ENCODE results near the gene DDX4.
"Not testable (repeated sequence)": the region's sequence is repeated elsewhere in the genome, so short reads cannot be mapped to it uniquely, and the experiment has no call there.

Gene DDX4

DNA sequence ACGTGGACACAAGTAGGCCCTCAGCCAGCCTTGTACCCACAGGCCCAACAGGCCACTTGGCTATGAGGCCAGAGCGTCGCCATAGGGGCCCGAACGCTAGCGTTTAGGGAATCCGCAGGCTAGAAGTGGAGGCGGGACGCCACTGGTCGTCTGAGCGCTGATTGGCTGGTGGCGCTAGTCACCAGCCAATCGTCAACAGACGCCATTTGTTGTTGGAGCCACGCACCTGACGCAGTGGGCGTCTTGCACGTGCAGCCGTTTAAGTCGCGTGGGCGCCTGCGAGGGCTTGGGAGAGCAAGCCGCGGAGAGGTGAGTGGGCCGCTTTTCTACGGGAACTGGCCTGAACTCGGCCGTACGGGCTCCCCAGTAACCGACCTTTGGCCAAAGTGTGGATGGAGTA lies at the start of gene DDX4:
Gene DDX4, plus strand, starts transcription at position 269 of the 400 bp plus-strand sequence. CDS start 903 bp downstream, outside the sequence.
- Mint-ChIP-seq H3K27ac (no peak within 1 kb of the TSS), H3K36me3 (no peaks in the 10 kb centered on the region), H3K9me3 (peaks cover 3% of the 10 kb centered on the region), H3K4me1 (no peaks in the 10 kb centered on the region), H3K27me3 (peaks cover 16% of the 10 kb centered on the region), H3K4me3 (no peak within 1 kb of the TSS)
- no peak for ATAC-seq

- H3K27me3 Mint-ChIP-seq: no peaks in the 10 kb centered on the region
- H3K9me3 Mint-ChIP-seq: no peaks in the 10 kb centered on the region
- peak overlapping the region; percentile 27 for H3K27ac Mint-ChIP-seq
- ATAC-seq: no peak
- H3K4me3 Mint-ChIP-seq: no peak overlapping the region
- no peaks in the 10 kb centered on the region for H3K4me1 Mint-ChIP-seq
- H3K36me3 Mint-ChIP-seq: peaks cover 13% of the 10 kb centered on the region
Measured at GRCh38 chr5:55691265-55692105, 46.4 kb upstream of the DDX4 start.

DNA sequence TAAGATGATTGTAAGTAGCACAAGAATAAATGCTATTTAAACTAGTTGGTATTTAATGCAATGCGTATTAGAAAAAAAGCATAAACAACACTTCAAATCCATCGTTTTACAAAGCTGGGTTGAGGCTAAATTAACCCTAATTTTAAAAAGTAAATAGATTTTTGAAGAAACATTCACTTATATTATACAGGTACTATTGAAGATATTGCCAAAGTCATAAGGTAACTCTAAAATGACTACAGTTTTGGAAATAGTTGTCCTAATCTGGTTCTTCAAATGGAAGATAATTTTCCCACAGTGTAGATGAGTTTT lies 45.8 kb upstream of the DDX4 start:
- no peaks in the 10 kb centered on the region for H3K27me3 Mint-ChIP-seq
- no peak overlapping the region for H3K27ac Mint-ChIP-seq
- H3K9me3 Mint-ChIP-seq: no peaks in the 10 kb centered on the region
- no peak overlapping the region for H3K4me3 Mint-ChIP-seq
- peaks cover 13% of the 10 kb centered on the region for H3K36me3 Mint-ChIP-seq
- ATAC-seq: no peak
- H3K4me1 Mint-ChIP-seq: no peaks in the 10 kb centered on the region

DNA sequence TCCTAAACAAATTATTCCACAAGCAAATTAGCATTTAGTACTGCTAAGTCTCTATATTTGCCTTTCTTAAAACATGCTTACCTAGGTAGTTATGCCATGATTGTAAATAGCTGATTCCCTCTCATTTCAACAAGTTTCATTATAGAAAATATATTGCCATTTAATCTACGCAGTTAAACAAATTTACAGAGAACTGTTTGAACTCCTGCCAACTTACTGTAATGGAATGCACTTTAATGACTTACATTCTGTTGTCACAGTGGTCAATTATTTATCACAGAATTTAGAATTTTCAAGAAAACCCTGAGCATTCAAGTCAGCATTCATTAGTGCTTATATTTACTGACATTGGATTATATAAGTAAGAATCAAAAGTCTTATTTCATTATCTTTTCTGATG lies 45.4 kb upstream of the DDX4 start:
- Mint-ChIP-seq H3K4me1 (no peaks in the 10 kb centered on the region), H3K27me3 (no peaks in the 10 kb centered on the region), H3K9me3 (no peaks in the 10 kb centered on the region), H3K27ac (no peak overlapping the region), H3K36me3 (peaks cover 13% of the 10 kb centered on the region), H3K4me3 (no peak overlapping the region)
- no peak for ATAC-seq

GRCh38 chr5:55694152-55694830 lies 43.6 kb upstream of the DDX4 start:
- H3K9me3 Mint-ChIP-seq: no peaks in the 10 kb centered on the region
- H3K27ac Mint-ChIP-seq: no peak overlapping the region
- ATAC-seq: no peak
- H3K27me3 Mint-ChIP-seq: no peaks in the 10 kb centered on the region
- peaks cover 8% of the 10 kb centered on the region for H3K4me1 Mint-ChIP-seq
- H3K36me3 Mint-ChIP-seq: peaks cover 13% of the 10 kb centered on the region
- H3K4me3 Mint-ChIP-seq: no peak overlapping the region

- peaks cover 32% of the 10 kb centered on the region for H3K36me3 Mint-ChIP-seq
- not testable (repeated sequence) for H3K9me3 Mint-ChIP-seq, H3K4me3 Mint-ChIP-seq, H3K27me3 Mint-ChIP-seq, ATAC-seq, H3K27ac Mint-ChIP-seq
- H3K4me1 Mint-ChIP-seq: peaks cover 23% of the 10 kb centered on the region
Measured at GRCh38 chr5:55696704-55697103, 41.2 kb upstream of the DDX4 start.

DNA sequence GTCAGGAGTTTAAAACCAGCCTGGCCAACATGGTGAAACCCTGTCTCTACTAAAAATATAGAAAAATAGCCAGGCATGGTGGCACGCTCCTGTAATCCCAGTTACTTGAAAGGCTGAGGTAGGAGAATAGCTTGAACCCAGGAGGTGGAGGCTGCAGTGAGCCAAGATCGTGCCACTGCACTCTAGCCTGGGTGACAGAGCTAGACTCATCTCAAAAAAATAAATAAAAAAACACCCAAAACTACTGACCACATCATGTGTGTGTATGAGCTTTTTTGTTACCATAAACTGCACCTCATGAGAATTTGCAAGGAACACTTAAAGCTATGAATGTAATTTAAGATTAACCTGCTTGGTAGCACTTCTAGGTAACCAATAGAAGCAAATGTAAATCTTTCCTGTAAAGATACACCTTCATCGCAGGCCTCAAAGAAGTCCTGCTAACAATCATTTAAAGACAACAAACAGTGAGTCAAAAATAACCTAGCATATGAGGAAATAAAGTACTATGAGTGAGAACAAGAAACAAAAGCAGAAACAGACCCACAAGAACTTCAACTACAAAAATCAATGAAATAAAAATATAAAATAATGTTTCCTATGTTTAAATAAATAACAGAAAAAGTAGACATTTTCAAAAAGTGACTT lies 38.7 kb upstream of the DDX4 start:
- Mint-ChIP-seq H3K4me3 (no peak overlapping the region), H3K27me3 (no peaks in the 10 kb centered on the region), H3K36me3 (peaks cover 30% of the 10 kb centered on the region), H3K9me3 (no peaks in the 10 kb centered on the region), H3K4me1 (peaks cover 23% of the 10 kb centered on the region), H3K27ac (peak overlapping the region; percentile 12)
- no peak for ATAC-seq

DNA sequence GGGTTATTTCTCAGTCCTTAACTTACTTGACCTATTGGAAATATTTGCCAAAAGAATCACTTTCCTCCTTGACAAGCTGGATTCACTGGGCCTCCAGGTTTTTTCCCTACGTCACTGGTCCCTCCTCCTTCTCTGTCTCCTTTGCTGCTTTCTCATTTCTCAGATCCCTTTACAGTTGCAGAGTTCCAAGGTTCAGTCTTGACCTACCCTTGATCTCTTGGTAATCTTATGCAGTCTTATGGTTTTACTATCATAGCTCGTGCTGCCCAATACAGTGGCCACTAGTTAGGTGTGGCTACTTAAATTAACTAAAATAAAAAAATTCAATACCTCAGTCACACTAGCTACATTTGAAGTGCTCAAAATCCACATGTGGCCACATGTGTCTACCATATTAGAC lies 37.1 kb upstream of the DDX4 start:
- Mint-ChIP-seq H3K36me3 (peaks cover 19% of the 10 kb centered on the region), H3K9me3 (no peaks in the 10 kb centered on the region), H3K4me1 (peaks cover 32% of the 10 kb centered on the region), H3K4me3 (no peak overlapping the region), H3K27me3 (no peaks in the 10 kb centered on the region), H3K27ac (no peak overlapping the region)
- no peak for ATAC-seq

- ATAC-seq: no peak
- Mint-ChIP-seq H3K4me1 (peaks cover 38% of the 10 kb centered on the region), H3K27me3 (no peaks in the 10 kb centered on the region), H3K36me3 (peaks cover 19% of the 10 kb centered on the region), H3K9me3 (no peaks in the 10 kb centered on the region), H3K27ac (peak overlapping the region; percentile 7), H3K4me3 (no peak overlapping the region)
Measured at GRCh38 chr5:55701462-55702103, 36.3 kb upstream of the DDX4 start.

DNA sequence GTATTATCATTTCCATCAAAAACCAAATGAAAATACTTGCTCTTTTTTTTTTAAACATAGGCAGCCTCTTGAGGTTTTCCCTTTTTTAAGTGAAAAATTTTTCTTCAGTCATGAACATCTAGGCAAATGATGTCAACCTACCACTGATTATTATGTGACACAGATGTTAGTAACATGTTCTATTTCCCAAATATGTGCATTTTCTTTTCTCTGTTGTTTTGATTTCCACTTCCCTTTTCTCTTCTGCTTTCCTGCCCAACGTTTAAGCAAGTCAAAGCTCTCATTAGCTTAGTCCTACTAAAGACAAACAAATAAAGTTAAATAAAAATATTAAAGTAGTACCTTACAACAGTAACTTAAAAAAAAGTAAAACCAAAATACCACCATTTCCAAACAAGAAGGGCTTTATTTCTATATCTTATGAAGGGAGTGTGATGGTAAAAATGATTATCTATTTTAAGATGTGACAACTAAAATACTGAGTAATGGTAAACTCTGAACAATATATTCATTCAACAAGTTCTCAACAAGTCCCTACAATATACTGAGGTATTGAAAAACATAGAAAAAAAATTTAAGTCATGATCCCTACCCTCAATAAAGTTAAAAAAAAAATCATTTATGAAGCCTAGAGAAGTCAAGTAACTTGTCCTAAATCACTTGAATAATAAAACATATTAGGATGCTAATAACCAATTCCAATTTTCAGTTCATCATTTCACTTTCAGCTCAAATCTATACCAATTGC lies 35.1 kb upstream of the DDX4 start:
- H3K4me3 Mint-ChIP-seq: no peak overlapping the region
- peaks cover 45% of the 10 kb centered on the region for H3K4me1 Mint-ChIP-seq
- no peak overlapping the region for H3K27ac Mint-ChIP-seq
- peaks cover 19% of the 10 kb centered on the region for H3K36me3 Mint-ChIP-seq
- no peaks in the 10 kb centered on the region for H3K27me3 Mint-ChIP-seq
- no peaks in the 10 kb centered on the region for H3K9me3 Mint-ChIP-seq
- no peak for ATAC-seq

- H3K9me3 Mint-ChIP-seq: no peaks in the 10 kb centered on the region
- ATAC-seq: no peak
- H3K36me3 Mint-ChIP-seq: peaks cover 9% of the 10 kb centered on the region
- no peaks in the 10 kb centered on the region for H3K27me3 Mint-ChIP-seq
- peaks cover 36% of the 10 kb centered on the region for H3K4me1 Mint-ChIP-seq
- no peak overlapping the region for H3K27ac Mint-ChIP-seq
- no peak overlapping the region for H3K4me3 Mint-ChIP-seq
Measured at GRCh38 chr5:55706230-55706629, 31.6 kb upstream of the DDX4 start.

GRCh38 chr5:55708732-55709131 lies 29.1 kb upstream of the DDX4 start:
- Mint-ChIP-seq H3K4me3 (no peak overlapping the region), H3K4me1 (peaks cover 49% of the 10 kb centered on the region), H3K27ac (no peak overlapping the region), H3K36me3 (peaks cover 5% of the 10 kb centered on the region), H3K27me3 (no peaks in the 10 kb centered on the region), H3K9me3 (no peaks in the 10 kb centered on the region)
- no peak for ATAC-seq

- Mint-ChIP-seq H3K4me3 (peak overlapping the region; percentile 98), H3K36me3 (peaks cover 5% of the 10 kb centered on the region), H3K9me3 (no peaks in the 10 kb centered on the region), H3K27me3 (no peaks in the 10 kb centered on the region), H3K27ac (peak overlapping the region; percentile 93), H3K4me1 (peaks cover 34% of the 10 kb centered on the region)
- no peak for ATAC-seq
Measured at GRCh38 chr5:55711507-55712022, 26.3 kb upstream of the DDX4 start.

GRCh38 chr5:55712023-55712859 lies 25.6 kb upstream of the DDX4 start, which contains the start of gene SLC38A9:
SLC38A9 (minus strand) TSS chr5:55712324; CDS start chr5:55697958, 14,366 bp downstream.
- peaks cover 31% of the 10 kb centered on the region for H3K4me1 Mint-ChIP-seq
- peak; percentile 100 for ATAC-seq
- peak within 1 kb of the TSS; percentile 93 for H3K27ac Mint-ChIP-seq
- no peaks in the 10 kb centered on the region for H3K9me3 Mint-ChIP-seq
- no peaks in the 10 kb centered on the region for H3K27me3 Mint-ChIP-seq
- H3K36me3 Mint-ChIP-seq: peaks cover 5% of the 10 kb centered on the region
- peak within 1 kb of the TSS; percentile 98 for H3K4me3 Mint-ChIP-seq

Measured in stimulated activated memory B cell treated with anti-CD40 and anti-IgM and Interleukin-4, amounts not matched to agents 10 μg/mL and 1 μg/mL and 100 μg/mL, for 72 hours (primary cell).